ENCODE data around the gene KLF2.

GRCh38 chr19:16365300-16365996 is 40.8 kb downstream of the KLF2 start:
- TF ChIP-seq EZH2 (optimal IDR thresholded peaks at IDR 0.05; ENCODE audit: low read depth, low read length) (no peak), EZH2phosphoT487 (IDR thresholded peaks at IDR 0.05; ENCODE audit: low read length) (no peak), CTCF (IDR thresholded peaks at IDR 0.05; ENCODE audit: low read length) (no peak)
